Measurements from ENCODE around the gene CADPS.

The CADPS gene

GRCh38 chr3:62873761-62874710 lies 1.2 kb downstream of the CADPS start:
- H3K4me3 ChIP-seq (ENCODE audit: low read length): peak overlapping the region; percentile 55
- DNase-seq (ENCODE audit: low read depth): peak; percentile 13
- TF ChIP-seq, protein P1, sequence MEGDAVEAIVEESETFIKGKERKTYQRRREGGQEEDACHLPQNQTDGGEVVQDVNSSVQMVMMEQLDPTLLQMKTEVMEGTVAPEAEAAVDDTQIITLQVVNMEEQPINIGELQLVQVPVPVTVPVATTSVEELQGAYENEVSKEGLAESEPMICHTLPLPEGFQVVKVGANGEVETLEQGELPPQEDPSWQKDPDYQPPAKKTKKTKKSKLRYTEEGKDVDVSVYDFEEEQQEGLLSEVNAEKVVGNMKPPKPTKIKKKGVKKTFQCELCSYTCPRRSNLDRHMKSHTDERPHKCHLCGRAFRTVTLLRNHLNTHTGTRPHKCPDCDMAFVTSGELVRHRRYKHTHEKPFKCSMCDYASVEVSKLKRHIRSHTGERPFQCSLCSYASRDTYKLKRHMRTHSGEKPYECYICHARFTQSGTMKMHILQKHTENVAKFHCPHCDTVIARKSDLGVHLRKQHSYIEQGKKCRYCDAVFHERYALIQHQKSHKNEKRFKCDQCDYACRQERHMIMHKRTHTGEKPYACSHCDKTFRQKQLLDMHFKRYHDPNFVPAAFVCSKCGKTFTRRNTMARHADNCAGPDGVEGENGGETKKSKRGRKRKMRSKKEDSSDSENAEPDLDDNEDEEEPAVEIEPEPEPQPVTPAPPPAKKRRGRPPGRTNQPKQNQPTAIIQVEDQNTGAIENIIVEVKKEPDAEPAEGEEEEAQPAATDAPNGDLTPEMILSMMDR (conservative IDR thresholded peaks at IDR 0.05; ENCODE audit: low read length): no peak; the same call in 1 of the 2 replicates

- TF ChIP-seq, protein P1 (conservative IDR thresholded peaks at IDR 0.05; ENCODE audit: low read length): peak; percentile 34; the same call in 1 of the 2 replicates
Measured at GRCh38 chr3:62873451-62873760, 1.8 kb downstream of the CADPS start.

GRCh38 chr3:62872318-62872717 lies 2.9 kb downstream of the CADPS start:
- no peak overlapping the region for H3K4me3 ChIP-seq (ENCODE audit: low read length)
- TF ChIP-seq, protein P1 (conservative IDR thresholded peaks at IDR 0.05; ENCODE audit: low read length): no peak
- no peak for DNase-seq (ENCODE audit: low read depth)

More at GRCh38 chr3:62873451-62873760, 1.8 kb downstream of the CADPS start:
- peak; percentile 6 for DNase-seq (ENCODE audit: low read depth)
- H3K4me3 ChIP-seq (ENCODE audit: low read length): peak overlapping the region; percentile 55

DNA sequence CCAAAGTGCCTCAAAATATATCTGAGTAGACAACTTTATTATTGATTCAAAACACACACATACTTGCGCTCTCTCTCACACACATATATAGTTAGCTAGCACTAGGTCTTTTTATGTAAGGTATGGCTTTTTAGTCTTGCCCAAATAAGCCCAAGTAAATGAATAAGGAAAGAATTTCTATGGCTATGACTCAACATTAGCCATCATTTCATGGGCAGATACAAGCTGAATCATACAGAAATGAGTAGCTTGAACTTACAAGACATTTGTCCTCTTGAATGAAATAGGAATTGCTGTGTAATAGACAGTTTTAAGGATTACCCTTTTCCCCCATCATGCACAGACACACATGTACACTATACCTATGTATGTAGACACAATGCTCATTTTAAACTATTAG lies 4.9 kb downstream of the CADPS start:
- peak; percentile 40 for DNase-seq (ENCODE audit: low read depth)

DNA sequence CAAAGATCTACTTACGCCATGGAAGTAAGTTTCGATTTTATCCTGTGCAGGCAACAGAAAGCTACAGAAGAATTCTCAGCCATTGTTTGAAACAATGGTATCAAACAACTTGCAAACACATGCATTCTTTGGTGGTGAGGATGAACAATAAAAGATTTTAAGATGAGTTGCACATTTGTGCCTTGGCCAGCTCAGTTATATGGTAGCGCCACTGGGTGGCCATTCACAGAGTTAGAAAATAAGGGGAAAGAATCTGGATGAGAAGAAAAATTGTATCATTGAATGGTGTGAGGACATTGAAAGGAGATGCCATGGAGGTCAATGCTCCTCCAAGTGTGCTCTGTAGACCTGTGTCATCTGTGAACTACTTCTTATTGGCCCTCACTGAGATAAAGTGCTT lies 11.6 kb downstream of the CADPS start:
- no peak overlapping the region for H3K4me3 ChIP-seq (ENCODE audit: low read length)
- TF ChIP-seq, protein P1 (conservative IDR thresholded peaks at IDR 0.05; ENCODE audit: low read length): no peak

More for the DNA sequence above, 4.9 kb downstream of the CADPS start:
- no peak overlapping the region for H3K4me3 ChIP-seq (ENCODE audit: low read length)
- TF ChIP-seq, protein P1 (conservative IDR thresholded peaks at IDR 0.05; ENCODE audit: low read length): no peak

GRCh38 chr3:62859203-62859791 lies 15.9 kb downstream of the CADPS start:
- DNase-seq (ENCODE audit: low read depth): no peak
- TF ChIP-seq, protein P1 (conservative IDR thresholded peaks at IDR 0.05; ENCODE audit: low read length): no peak
- no peak overlapping the region for H3K4me3 ChIP-seq (ENCODE audit: low read length)

More for the DNA sequence above, 11.6 kb downstream of the CADPS start:
- no peak for DNase-seq (ENCODE audit: low read depth)

Measured in AG10803 (cell line).